HepG2 (cell line): ENCODE results near the gene SPIRE1. TPM values are rescaled to one million over a fixed set of nuclear protein-coding genes. Genes with fewer than 3 reads are reported as not detected.

Source experiments
- ATF7 ChIP-seq, 2 experiments: fragments of 450-650 bp in 1 of 2; sonication (generic) in 1 of 2; formaldehyde crosslinking in 1 of 2; IDR thresholded peaks; 2 replicates each; pipeline versions ENCODE4 v1.4.0 to v1.6.1; 2016 to 2020; ENCODE audit warnings: antibody characterized with exemption in 1 of 2, mild to moderate bottlenecking in 1 of 2, missing genetic modification reagents in 1 of 2
- CEBPB ChIP-seq: IDR thresholded peaks from 2 replicates; pipeline ENCODE4 v1.6.1; 2011; ENCODE audit warnings: low read depth, low read length, improper control_type of control experiment, borderline replicate concordance
- ELF3 ChIP-seq: IDR thresholded peaks from 2 replicates; pipeline ENCODE4 v1.6.1; 2016; ENCODE audit warnings: missing genetic modification reagents, missing compliant biosample characterization
- ISL2 ChIP-seq: sonication (generic); formaldehyde crosslinking; IDR thresholded peaks from 2 replicates; pipeline ENCODE4 v1.5.0; 2020; ENCODE audit warnings: missing genetic modification reagents
- MYNN ChIP-seq: sonication (generic); formaldehyde crosslinking; IDR thresholded peaks from 2 replicates; pipeline ENCODE4 v1.4.0; 2020; ENCODE audit warnings: mild to moderate bottlenecking, low read depth, missing genetic modification reagents
- PLRG1 ChIP-seq: fragments of 450-650 bp; conservative IDR thresholded peaks from 2 replicates; pipeline ENCODE4 v1.6.1; 2016
- RFX3 ChIP-seq: IDR thresholded peaks from 2 replicates; pipeline ENCODE4 v1.6.1; 2016; ENCODE audit warnings: missing biosample characterization, missing genetic modification reagents
- YY1 ChIP-seq: IDR thresholded peaks from 2 replicates; pipeline ENCODE4 v1.6.1; 2011; ENCODE audit warnings: low read length, low read depth, moderate library complexity, mild to moderate bottlenecking; ENCODE audit not compliant: insufficient read depth, insufficient replicate concordance
- ZBTB38 ChIP-seq: sonication (generic); formaldehyde crosslinking; IDR thresholded peaks from 2 replicates; pipeline ENCODE4 v1.5.1; 2020; ENCODE audit warnings: mild to moderate bottlenecking, missing genetic modification reagents
- ZC3H13 ChIP-seq: sonication (generic); formaldehyde crosslinking; IDR thresholded peaks from 2 replicates; pipeline ENCODE4 v1.8.1; 2023; ENCODE audit warnings: mild to moderate bottlenecking, missing genetic modification reagents, moderate library complexity
- ZNF101 ChIP-seq: sonication (generic); formaldehyde crosslinking; IDR thresholded peaks from 2 replicates; pipeline ENCODE4 v1.4.0; 2020; ENCODE audit warnings: mild to moderate bottlenecking, low read depth, missing genetic modification reagents, borderline replicate concordance
- polyA plus RNA-seq, 8 experiments: library from polyadenylated mRNA; depleted of rRNA in 3 of 8; stranded (reverse) in 7 of 8; unstranded in 1 of 8; fragments of >200 nt; fragmentation: Illumina TruSeq in 4 of 8; extraction: Trizol in 4 of 8; gene quantifications; 2 replicates each; pipeline versions ENCODE4 v1.2.1 to v1.2.3, GENCODE V29; 2011 to 2016; ENCODE audit warnings: low read depth in 4 of 8, missing spikeins in 1 of 8, mixed read lengths in 1 of 8; ENCODE audit not compliant: insufficient read depth in 1 of 8
- total RNA-seq, 5 experiments: library from RNA; depleted of rRNA; stranded (reverse); fragments of >200 nt; fragmentation: Illumina TruSeq; extraction: Trizol; gene quantifications; 2 replicates each; pipeline ENCODE4 v1.2.3, GENCODE V29; 2016; ENCODE audit warnings: low read depth in 1 of 5
- TF ChIP-seq, protein P1 (sequence below): sonication (generic); formaldehyde crosslinking; IDR thresholded peaks from 2 replicates; pipeline ENCODE4 v1.4.0; 2020; ENCODE audit warnings: missing genetic modification reagents
- TF ChIP-seq, protein P2 (sequence below): sonication (generic); formaldehyde crosslinking; IDR thresholded peaks from 2 replicates; pipeline ENCODE4 v1.5.1; 2020; ENCODE audit warnings: missing genetic modification reagents, mild to moderate bottlenecking, borderline replicate concordance
- TF ChIP-seq, protein P3 (sequence below): sonication (generic); formaldehyde crosslinking; IDR thresholded peaks from 2 replicates; pipeline ENCODE4 v1.9.0; 2021; ENCODE audit warnings: missing genetic modification reagents, mild to moderate bottlenecking, borderline replicate concordance
- TF ChIP-seq, protein P4 (sequence below): sonication (generic); formaldehyde crosslinking; IDR thresholded peaks from 2 replicates; pipeline ENCODE4 v1.8.1; 2023; ENCODE audit warnings: mild to moderate bottlenecking, moderate library complexity, missing genetic modification reagents
- TF ChIP-seq, protein P5 (sequence below): sonication (generic); formaldehyde crosslinking; conservative IDR thresholded peaks from 2 replicates; pipeline ENCODE4 v1.4.0; 2020; ENCODE audit warnings: missing genetic modification reagents
- TF ChIP-seq, protein P6 (sequence below): fragments of 450-650 bp; IDR thresholded peaks from 2 replicates; pipeline ENCODE4 v1.6.1; 2017; ENCODE audit warnings: mild to moderate bottlenecking

The SPIRE1 gene
- total and polyA plus RNA-seq, 2 of the 13 experiments (the other 11 are each of a cell fraction or from before 2014, with no cell fraction given), result 9.9 to 21.3 TPM

DNA sequence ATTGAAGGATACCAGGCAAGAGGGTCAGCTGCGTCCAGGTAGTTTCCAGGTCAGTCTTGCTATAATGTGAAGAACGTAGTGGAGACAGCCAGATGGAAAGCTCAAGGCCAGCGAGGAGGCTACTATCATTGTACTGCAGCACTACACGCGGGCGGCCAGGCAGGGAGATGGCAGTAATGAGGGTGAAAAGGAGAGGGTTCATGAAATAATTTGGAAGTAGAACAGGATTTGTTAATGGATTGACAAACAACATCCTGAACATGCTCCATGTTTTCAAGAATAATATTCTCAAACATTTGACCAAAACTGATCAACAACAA lies 17.1 kb downstream of the SPIRE1 start (continued):
- TF ChIP-seq, protein P1, sequence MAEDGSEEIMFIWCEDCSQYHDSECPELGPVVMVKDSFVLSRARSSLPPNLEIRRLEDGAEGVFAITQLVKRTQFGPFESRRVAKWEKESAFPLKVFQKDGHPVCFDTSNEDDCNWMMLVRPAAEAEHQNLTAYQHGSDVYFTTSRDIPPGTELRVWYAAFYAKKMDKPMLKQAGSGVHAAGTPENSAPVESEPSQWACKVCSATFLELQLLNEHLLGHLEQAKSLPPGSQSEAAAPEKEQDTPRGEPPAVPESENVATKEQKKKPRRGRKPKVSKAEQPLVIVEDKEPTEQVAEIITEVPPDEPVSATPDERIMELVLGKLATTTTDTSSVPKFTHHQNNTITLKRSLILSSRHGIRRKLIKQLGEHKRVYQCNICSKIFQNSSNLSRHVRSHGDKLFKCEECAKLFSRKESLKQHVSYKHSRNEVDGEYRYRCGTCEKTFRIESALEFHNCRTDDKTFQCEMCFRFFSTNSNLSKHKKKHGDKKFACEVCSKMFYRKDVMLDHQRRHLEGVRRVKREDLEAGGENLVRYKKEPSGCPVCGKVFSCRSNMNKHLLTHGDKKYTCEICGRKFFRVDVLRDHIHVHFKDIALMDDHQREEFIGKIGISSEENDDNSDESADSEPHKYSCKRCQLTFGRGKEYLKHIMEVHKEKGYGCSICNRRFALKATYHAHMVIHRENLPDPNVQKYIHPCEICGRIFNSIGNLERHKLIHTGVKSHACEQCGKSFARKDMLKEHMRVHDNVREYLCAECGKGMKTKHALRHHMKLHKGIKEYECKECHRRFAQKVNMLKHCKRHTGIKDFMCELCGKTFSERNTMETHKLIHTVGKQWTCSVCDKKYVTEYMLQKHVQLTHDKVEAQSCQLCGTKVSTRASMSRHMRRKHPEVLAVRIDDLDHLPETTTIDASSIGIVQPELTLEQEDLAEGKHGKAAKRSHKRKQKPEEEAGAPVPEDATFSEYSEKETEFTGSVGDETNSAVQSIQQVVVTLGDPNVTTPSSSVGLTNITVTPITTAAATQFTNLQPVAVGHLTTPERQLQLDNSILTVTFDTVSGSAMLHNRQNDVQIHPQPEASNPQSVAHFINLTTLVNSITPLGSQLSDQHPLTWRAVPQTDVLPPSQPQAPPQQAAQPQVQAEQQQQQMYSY (CRISPR knock-in tag), result no peak
- TF ChIP-seq ZNF101 (CRISPR knock-in tag), result no peak
- TF ChIP-seq ELF3, result 0 out of 2 replicates have a peak, but pooled peaks have one; percentile 2
- TF ChIP-seq, protein P2, sequence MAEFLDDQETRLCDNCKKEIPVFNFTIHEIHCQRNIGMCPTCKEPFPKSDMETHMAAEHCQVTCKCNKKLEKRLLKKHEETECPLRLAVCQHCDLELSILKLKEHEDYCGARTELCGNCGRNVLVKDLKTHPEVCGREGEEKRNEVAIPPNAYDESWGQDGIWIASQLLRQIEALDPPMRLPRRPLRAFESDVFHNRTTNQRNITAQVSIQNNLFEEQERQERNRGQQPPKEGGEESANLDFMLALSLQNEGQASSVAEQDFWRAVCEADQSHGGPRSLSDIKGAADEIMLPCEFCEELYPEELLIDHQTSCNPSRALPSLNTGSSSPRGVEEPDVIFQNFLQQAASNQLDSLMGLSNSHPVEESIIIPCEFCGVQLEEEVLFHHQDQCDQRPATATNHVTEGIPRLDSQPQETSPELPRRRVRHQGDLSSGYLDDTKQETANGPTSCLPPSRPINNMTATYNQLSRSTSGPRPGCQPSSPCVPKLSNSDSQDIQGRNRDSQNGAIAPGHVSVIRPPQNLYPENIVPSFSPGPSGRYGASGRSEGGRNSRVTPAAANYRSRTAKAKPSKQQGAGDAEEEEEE, result no peak
- TF ChIP-seq ISL2 (CRISPR knock-in tag), result no peak
- TF ChIP-seq, protein P3, sequence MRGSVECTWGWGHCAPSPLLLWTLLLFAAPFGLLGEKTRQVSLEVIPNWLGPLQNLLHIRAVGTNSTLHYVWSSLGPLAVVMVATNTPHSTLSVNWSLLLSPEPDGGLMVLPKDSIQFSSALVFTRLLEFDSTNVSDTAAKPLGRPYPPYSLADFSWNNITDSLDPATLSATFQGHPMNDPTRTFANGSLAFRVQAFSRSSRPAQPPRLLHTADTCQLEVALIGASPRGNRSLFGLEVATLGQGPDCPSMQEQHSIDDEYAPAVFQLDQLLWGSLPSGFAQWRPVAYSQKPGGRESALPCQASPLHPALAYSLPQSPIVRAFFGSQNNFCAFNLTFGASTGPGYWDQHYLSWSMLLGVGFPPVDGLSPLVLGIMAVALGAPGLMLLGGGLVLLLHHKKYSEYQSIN (CRISPR knock-in tag), result no peak
- TF ChIP-seq, protein P4, sequence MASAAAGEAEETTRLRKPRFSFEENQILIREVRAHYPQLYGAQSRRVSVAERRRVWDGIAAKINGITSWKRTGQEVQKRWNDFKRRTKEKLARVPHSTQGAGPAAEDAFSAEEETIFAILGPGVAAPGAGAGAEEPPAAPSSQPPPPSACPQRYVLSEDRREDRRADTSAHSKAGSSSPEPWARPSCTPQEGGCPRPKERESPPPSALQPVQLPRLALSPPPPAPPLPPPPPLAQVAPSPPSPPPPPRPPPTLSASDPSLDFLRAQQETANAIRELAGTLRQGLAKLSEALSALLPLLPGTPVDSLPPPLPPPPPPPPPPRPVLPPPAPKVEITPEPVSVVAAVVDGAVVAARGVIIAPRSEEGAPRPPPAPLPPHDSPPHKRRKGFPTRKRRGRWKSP (CRISPR knock-in tag), result no peak
- no peak for TF ChIP-seq YY1
- no peak for TF ChIP-seq RFX3 (CRISPR knock-in tag)
- no peak for TF ChIP-seq CEBPB
- TF ChIP-seq, protein P5, sequence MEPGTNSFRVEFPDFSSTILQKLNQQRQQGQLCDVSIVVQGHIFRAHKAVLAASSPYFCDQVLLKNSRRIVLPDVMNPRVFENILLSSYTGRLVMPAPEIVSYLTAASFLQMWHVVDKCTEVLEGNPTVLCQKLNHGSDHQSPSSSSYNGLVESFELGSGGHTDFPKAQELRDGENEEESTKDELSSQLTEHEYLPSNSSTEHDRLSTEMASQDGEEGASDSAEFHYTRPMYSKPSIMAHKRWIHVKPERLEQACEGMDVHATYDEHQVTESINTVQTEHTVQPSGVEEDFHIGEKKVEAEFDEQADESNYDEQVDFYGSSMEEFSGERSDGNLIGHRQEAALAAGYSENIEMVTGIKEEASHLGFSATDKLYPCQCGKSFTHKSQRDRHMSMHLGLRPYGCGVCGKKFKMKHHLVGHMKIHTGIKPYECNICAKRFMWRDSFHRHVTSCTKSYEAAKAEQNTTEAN (CRISPR knock-in tag), result no peak
- TF ChIP-seq ATF7 (IDR thresholded peaks at IDR 0.05), result no peak
- no peak for TF ChIP-seq ATF7 (CRISPR knock-in tag; IDR thresholded peaks at IDR 0.05)
- TF ChIP-seq, protein P6, sequence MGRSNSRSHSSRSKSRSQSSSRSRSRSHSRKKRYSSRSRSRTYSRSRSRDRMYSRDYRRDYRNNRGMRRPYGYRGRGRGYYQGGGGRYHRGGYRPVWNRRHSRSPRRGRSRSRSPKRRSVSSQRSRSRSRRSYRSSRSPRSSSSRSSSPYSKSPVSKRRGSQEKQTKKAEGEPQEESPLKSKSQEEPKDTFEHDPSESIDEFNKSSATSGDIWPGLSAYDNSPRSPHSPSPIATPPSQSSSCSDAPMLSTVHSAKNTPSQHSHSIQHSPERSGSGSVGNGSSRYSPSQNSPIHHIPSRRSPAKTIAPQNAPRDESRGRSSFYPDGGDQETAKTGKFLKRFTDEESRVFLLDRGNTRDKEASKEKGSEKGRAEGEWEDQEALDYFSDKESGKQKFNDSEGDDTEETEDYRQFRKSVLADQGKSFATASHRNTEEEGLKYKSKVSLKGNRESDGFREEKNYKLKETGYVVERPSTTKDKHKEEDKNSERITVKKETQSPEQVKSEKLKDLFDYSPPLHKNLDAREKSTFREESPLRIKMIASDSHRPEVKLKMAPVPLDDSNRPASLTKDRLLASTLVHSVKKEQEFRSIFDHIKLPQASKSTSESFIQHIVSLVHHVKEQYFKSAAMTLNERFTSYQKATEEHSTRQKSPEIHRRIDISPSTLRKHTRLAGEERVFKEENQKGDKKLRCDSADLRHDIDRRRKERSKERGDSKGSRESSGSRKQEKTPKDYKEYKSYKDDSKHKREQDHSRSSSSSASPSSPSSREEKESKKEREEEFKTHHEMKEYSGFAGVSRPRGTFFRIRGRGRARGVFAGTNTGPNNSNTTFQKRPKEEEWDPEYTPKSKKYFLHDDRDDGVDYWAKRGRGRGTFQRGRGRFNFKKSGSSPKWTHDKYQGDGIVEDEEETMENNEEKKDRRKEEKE, result no peak
- TF ChIP-seq PLRG1, result no peak
- TF ChIP-seq ZC3H13 (CRISPR knock-in tag), result no peak
- peak; percentile 64; the same call in 1 of the 2 replicates for TF ChIP-seq ZBTB38 (CRISPR knock-in tag)
- no peak for TF ChIP-seq MYNN (CRISPR knock-in tag)
